K562 (cell line): ENCODE data around the gene PSRC1. TPM values are rescaled to one million over a fixed set of nuclear protein-coding genes. Genes with fewer than 3 reads are reported as not detected.
A peak's percentile ranks its signal among the peaks of the same experiment; 100 is the strongest.

Experiments
- ATAC-seq: fragments of 200-7000 bp; cut with Tn5 transposase; 3 replicates; pipeline ENCODE4 v1.9.1; 2020; ENCODE audit warnings: moderate library complexity
- BruUV-seq: library from RNA; stranded (reverse); fragments of 400-500 nt; replicated peaks from 2 replicates; lab custom pipeline; 2021; lab: Mats Ljungman, UMichigan
- CTCF ChIA-PET: fragments of 300-600 bp; formaldehyde crosslinking; extraction: SDS; loops from one replicate; lab custom pipeline; 2021; ENCODE audit warnings: low intra/inter-chr PET ratio; lab: Yijun Ruan, JAX
- POLR2A ChIA-PET: fragments of 300-600, 350-650 bp; sonication (Branson Sonifier 250); formaldehyde crosslinking; extraction: SDS; loops from one replicate; lab custom pipeline; 2021; ENCODE audit warnings: antibody characterized with exemption, inconsistent platforms; lab: Yijun Ruan, JAX
- DNase-seq, 4 experiments: peaks; one replicate each; pipeline versions ENCODE4 v3.0.0 to v3.0.0-alpha.2; 2011 to 2018; ENCODE audit warnings: low spot score in 3 of 4, mixed read lengths in 3 of 4; ENCODE audit errors: extremely low read depth in 1 of 4
- FAIRE-seq: peaks from 2 replicates; lab custom pipeline; 2011; peaks lifted over from hg19 to GRCh38; lab: Jason Lieb, UNC
- H2AFZ ChIP-seq: 2 replicates; pipeline ENCODE4 v1.6.0; 2011; ENCODE audit warnings: low read depth, low read length, control low read depth, inconsistent platforms
- H3K27ac ChIP-seq: fragments of 200-600 bp; 3 replicates; pipeline ENCODE4 v1.8.0; 2011; ENCODE audit warnings: low read depth, mild to moderate bottlenecking, control low read depth, inconsistent platforms, low read length, moderate library complexity, mixed read lengths; ENCODE audit errors: extremely low read depth
- H3K27me3 ChIP-seq, 2 experiments: fragments of 300-600 bp in 1 of 2; 2 replicates in 1 of 2; 3 replicates in 1 of 2; pipeline versions ENCODE4 v1.6.0 to v1.8.0; 2011; ENCODE audit warnings: inconsistent platforms in 2 of 2, low read length in 2 of 2, mild to moderate bottlenecking in 1 of 2, mixed read lengths in 1 of 2, moderate library complexity in 1 of 2; ENCODE audit not compliant: control insufficient read depth in 2 of 2, insufficient read depth in 2 of 2
- H3K36me3 ChIP-seq: fragments of 300-600 bp; 3 replicates; pipeline ENCODE4 v1.8.0; 2011; ENCODE audit warnings: mild to moderate bottlenecking, low read length, inconsistent platforms; ENCODE audit not compliant: control insufficient read depth, insufficient read depth
- H3K4me1 ChIP-seq, 2 experiments: fragments of 200-600 bp in 1 of 2; replicated peaks in 1 of 2; 2 replicates in 1 of 2; 3 replicates in 1 of 2; pipeline versions ENCODE4 v1.5.1 to v1.8.0; 2011; ENCODE audit warnings: inconsistent platforms in 2 of 2, low read length in 2 of 2, mild to moderate bottlenecking in 1 of 2, mixed read lengths in 1 of 2, moderate library complexity in 1 of 2; ENCODE audit not compliant: control insufficient read depth in 2 of 2, insufficient read depth in 2 of 2
- H3K4me2 ChIP-seq: 2 replicates; pipeline ENCODE4 v1.6.1; 2011; ENCODE audit warnings: low read length, control low read depth, inconsistent platforms, mixed read lengths; ENCODE audit not compliant: insufficient read depth
- H3K4me3 ChIP-seq: fragments of 200-600 bp; sonication (generic), shearing (Covaris generic); 2 replicates; pipeline ENCODE4 v1.5.1; 2016; ENCODE audit warnings: control low read depth, inconsistent platforms
- H3K79me2 ChIP-seq: fragments of 200-600 bp; 3 replicates; pipeline ENCODE4 v1.8.0; 2011; ENCODE audit warnings: low read length, inconsistent platforms; ENCODE audit not compliant: control insufficient read depth, insufficient read depth
- H3K9ac ChIP-seq, 2 experiments: 2 replicates each; pipeline versions ENCODE4 v1.6.0 to v1.6.1; 2011; ENCODE audit warnings: low read depth in 2 of 2, low read length in 2 of 2, control low read depth in 1 of 2, inconsistent platforms in 1 of 2, mild to moderate bottlenecking in 1 of 2, mixed read lengths in 1 of 2; ENCODE audit not compliant: insufficient read depth in 1 of 2
- H3K9me1 ChIP-seq: one replicate; pipeline ENCODE4 v1.6.0; 2011; ENCODE audit warnings: inconsistent platforms, mild to moderate bottlenecking, low read length, moderate library complexity; ENCODE audit not compliant: control insufficient read depth, insufficient read depth
- H3K9me3 ChIP-seq: replicated peaks from 2 replicates; pipeline ENCODE4 v1.5.1; 2011; ENCODE audit warnings: low read depth, low read length, inconsistent platforms; ENCODE audit not compliant: control insufficient read depth, insufficient read depth
- H4K20me1 ChIP-seq: replicated peaks from 2 replicates; pipeline ENCODE4 v1.6.1; 2011; ENCODE audit warnings: low read length, inconsistent platforms, mixed read lengths; ENCODE audit not compliant: control insufficient read depth, insufficient read depth
- CXXC5 ChIP-seq: fragments of 250-450 bp; sonication (Bioruptor Pico); IDR thresholded peaks from 2 replicates; pipeline ENCODE4 v1.8.0; 2022; ENCODE audit warnings: inconsistent platforms, mild to moderate bottlenecking, moderate library complexity
- DPF2 ChIP-seq: fragments of 450-650 bp; IDR thresholded peaks from 2 replicates; pipeline ENCODE4 v1.6.1; 2016
- E2F3 ChIP-seq: fragments of 250-450 bp; sonication (Bioruptor Pico); IDR thresholded peaks from 2 replicates; pipeline ENCODE4 v1.4.0; 2020; ENCODE audit warnings: mild to moderate bottlenecking
- EGR1 ChIP-seq: fragments of 450-650 bp; conservative IDR thresholded peaks from 2 replicates; pipeline ENCODE4 v1.6.1; 2017; ENCODE audit warnings: mild to moderate bottlenecking
- HBP1 ChIP-seq: fragments of 450-650 bp; formaldehyde crosslinking; IDR thresholded peaks from 2 replicates; pipeline ENCODE4 v1.4.0; 2022; ENCODE audit warnings: missing genetic modification characterization
- HDAC1 ChIP-seq, 2 experiments: fragments of 450-650 bp; IDR thresholded peaks; 2 replicates each; pipeline ENCODE4 v1.6.1; 2016 to 2017; ENCODE audit warnings: inconsistent platforms in 1 of 2, mild to moderate bottlenecking in 1 of 2, moderate library complexity in 1 of 2
- NFE2 ChIP-seq: IDR thresholded peaks from 2 replicates; pipeline ENCODE4 v1.6.1; 2014; ENCODE audit warnings: antibody characterized with exemption, low read depth
- PYGO2 ChIP-seq: fragments of 450-650 bp; IDR thresholded peaks from 2 replicates; pipeline ENCODE4 v1.6.1; 2016; ENCODE audit warnings: mild to moderate bottlenecking, missing genetic modification characterization, moderate library complexity, missing compliant biosample characterization
- SFPQ ChIP-seq: fragments of 200-400 bp; formaldehyde crosslinking; IDR thresholded peaks from 2 replicates; pipeline ENCODE4 v1.6.1; 2017; ENCODE audit warnings: mild to moderate bottlenecking, low read depth, low read length, moderate library complexity
- SIN3A ChIP-seq, 2 experiments: fragments of 150-350 bp in 1 of 2; IDR thresholded peaks; 2 replicates each; pipeline ENCODE4 v1.6.1; 2011 to 2016; ENCODE audit warnings: borderline replicate concordance in 2 of 2, low read depth in 2 of 2, low read length in 2 of 2, mild to moderate bottlenecking in 2 of 2, moderate library complexity in 2 of 2; ENCODE audit not compliant: control insufficient read depth in 1 of 2
- SMAD1 ChIP-seq: fragments of 150-350 bp; IDR thresholded peaks from 2 replicates; pipeline ENCODE4 v1.6.1; 2014; ENCODE audit warnings: low read length, low read depth; ENCODE audit not compliant: partially characterized antibody
- STAT5A ChIP-seq: IDR thresholded peaks from 2 replicates; pipeline ENCODE4 v1.6.1; 2012; ENCODE audit warnings: low read length, inconsistent platforms, borderline replicate concordance
- TAF1 ChIP-seq: IDR thresholded peaks from 2 replicates; pipeline ENCODE4 v1.6.1; 2011; ENCODE audit warnings: mild to moderate bottlenecking, low read length, moderate library complexity; ENCODE audit not compliant: insufficient read depth, control insufficient read depth, severe bottlenecking; ENCODE audit errors: extremely low read depth
- TCF3 ChIP-seq: sonication (generic); formaldehyde crosslinking; IDR thresholded peaks from 2 replicates; pipeline ENCODE4 v1.4.0; 2020; ENCODE audit warnings: mild to moderate bottlenecking, missing genetic modification reagents
- TOE1 ChIP-seq, 2 experiments: fragments of 450-650 bp in 1 of 2; sonication (generic) in 1 of 2; formaldehyde crosslinking in 1 of 2; IDR thresholded peaks; 2 replicates each; pipeline versions ENCODE4 v1.7.1 to v1.8.0; 2016 to 2022; ENCODE audit warnings: borderline replicate concordance in 2 of 2, mild to moderate bottlenecking in 2 of 2, antibody characterized with exemption in 1 of 2, inconsistent platforms in 1 of 2, low read depth in 1 of 2, missing genetic modification reagents in 1 of 2, moderate library complexity in 1 of 2
- ZNF197 ChIP-seq: fragments of 200-800 bp; sonication (Bioruptor generic); IDR thresholded peaks from 2 replicates; pipeline ENCODE4 v1.6.1; 2016; ENCODE audit warnings: low read depth, missing genetic modification characterization, missing compliant biosample characterization
- ZNF384 ChIP-seq: IDR thresholded peaks from 2 replicates; pipeline ENCODE4 v1.6.1; 2012; ENCODE audit warnings: low read depth, low read length, improper control_type of control experiment
- WGBS: fragments of 100-300 bp; shearing (Covaris generic); methylation state at CpG from one replicate; pipeline ENCODE4 v1.1.6; 2016; ENCODE audit warnings: low coverage, mixed read lengths; ENCODE audit not compliant: insufficient coverage; ENCODE audit errors: missing lambda C conversion rate; 5-methylcytosine and 5-hydroxymethylcytosine counted together
- in situ Hi-C: fragments of 300-500 bp; cut with MboI; formaldehyde crosslinking; loops from 4 replicates; pipeline ENCODE4 v1.15.0; 2018; ENCODE audit warnings: inconsistent platforms, mixed read lengths
- intact Hi-C: fragments of 100-400 bp; cut with micrococcal nuclease; formaldehyde crosslinking; loops from 2 replicates; pipeline ENCODE4 v1.14.2; 2022
- polyA plus RNA-seq, 8 experiments: library from polyadenylated mRNA; depleted of rRNA in 4 of 8; stranded (reverse) in 5 of 8; unstranded in 3 of 8; fragments of >200 nt; fragmentation: Nextera tagmentation in 2 of 8; fragmentation: Illumina TruSeq in 1 of 8; extraction: Ambion mirVana in 2 of 8; extraction: Trizol in 1 of 8; gene quantifications; 2 replicates each; pipeline versions ENCODE4 v1.2.1 to v1.2.3, GENCODE V29; 2011 to 2014; ENCODE audit warnings: inconsistent platforms in 1 of 8, missing spikeins in 1 of 8
- total RNA-seq, 7 experiments: library from RNA; depleted of rRNA in 6 of 7; stranded (reverse); fragments of >200 nt in 6 of 7; fragmentation: Illumina TruSeq in 2 of 7; extraction: Trizol in 2 of 7; gene quantifications; 2 replicates each; pipeline versions ENCODE4 v1.2.1 to v1.2.3, GENCODE V29; 2011 to 2021; ENCODE audit warnings: low replicate concordance in 1 of 7

The PSRC1 gene
- total and polyA plus RNA-seq, 9 of the 15 experiments (the other 6 are each of a cell fraction or from before 2014, with no cell fraction given), result 6.5 to 65.2 (median 39.3) TPM

GRCh38 chr1:109253803-109254620, 28.9 kb downstream of the PSRC1 start:
- Histone ChIP-seq H3K9me1 (peaks cover 4% of the 10 kb centered on the region), H3K79me2 (peaks cover 36% of the 10 kb centered on the region), H3K4me1 (peaks cover 40 to 80% of the 10 kb centered on the region in 2 experiments), H3K27me3 (no peaks in the 10 kb centered on the region), H3K9me3 (no peaks in the 10 kb centered on the region), H3K4me2 (peak overlapping the region; percentile 83), H2AFZ (peak overlapping the region; percentile 69), H3K4me3 (peak overlapping the region; percentile 18; the same call in 1 of the 2 replicates), H3K9ac (peak overlapping the region; percentile 81 to 89), H4K20me1 (no peaks in the 10 kb centered on the region), H3K27ac (peak overlapping the region; percentile 89), H3K36me3 (peaks cover 9% of the 10 kb centered on the region; the same call in 2 of the 3 replicates)
- in situ Hi-C loops (no loop called here), intact Hi-C loops (loop anchor here (2.0 kb wide), 1 partner anchor 53 kb away; no protein-coding TSS in a partner anchor)
- WGBS, result 5% methylated on average over 9 of the region's 9 CpGs
- ATAC-seq (peak; percentile 79), FAIRE-seq (peak; percentile 97), DNase-seq (peak; percentile 84 to 89 (median 86))
- BruUV-seq, result no TSS peak
- POLR2A ChIA-PET, result interaction anchor here (0.6 to 4.8 kb wide), 19 partner anchors 8 to 578 kb away, joined by 3 to 36 read pairs (median 4); partner anchors contain the start of genes PSRC1 and SORT1
- CTCF ChIA-PET, result no interaction called here
- TF ChIP-seq HBP1 (CRISPR knock-in tag), result no peak
- TF ChIP-seq TOE1 (IDR thresholded peaks at IDR 0.05; ENCODE audit: borderline replicate concordance), result 0 out of 2 replicates have a peak, but pooled peaks have one; percentile 27
- no peak for TF ChIP-seq TOE1 (CRISPR knock-in tag; IDR thresholded peaks at IDR 0.05; ENCODE audit: borderline replicate concordance, low read depth)
- TF ChIP-seq ZNF197 (CRISPR knock-in tag), result no peak
- no peak for TF ChIP-seq SMAD1
- TF ChIP-seq HDAC1 (IDR thresholded peaks at IDR 0.05), result peak in 1 of 2 experiments; percentile 67; a peak in 2 of 4 replicates
- no peak for TF ChIP-seq CXXC5 (CRISPR knock-in tag)
- peak; percentile 67 for TF ChIP-seq EGR1
- no peak for TF ChIP-seq E2F3 (CRISPR knock-in tag)
- TF ChIP-seq SFPQ, result no peak
- TF ChIP-seq TCF3 (CRISPR knock-in tag), result peak; percentile 14; the same call in 1 of the 2 replicates
- TF ChIP-seq STAT5A, result no peak
- TF ChIP-seq NFE2, result no peak
- TF ChIP-seq TAF1, result peak; percentile 14
- peak; percentile 23 to 64; a peak in 2 of 4 replicates for TF ChIP-seq SIN3A (IDR thresholded peaks at IDR 0.05; ENCODE audit: borderline replicate concordance in 2 of 2, control insufficient read depth in 1 of 2, low read depth in 2 of 2, low read length in 2 of 2)
- peak; percentile 69; the same call in 1 of the 2 replicates for TF ChIP-seq DPF2
- 0 out of 2 replicates have a peak, but pooled peaks have one; percentile 35 for TF ChIP-seq ZNF384
- no peak for TF ChIP-seq PYGO2 (tag)
